Dermis microvascular lymphatic vessel endothelial cell (primary cell): Measurements from ENCODE around the gene COL18A1. TPM values are rescaled to one million over a fixed set of nuclear protein-coding genes. Genes with fewer than 3 reads are reported as not detected.

Experiments
- DNase-seq, 2 donors: peaks; one replicate each; pipeline versions ENCODE4 v3.0.0 to v3.0.0-alpha.2; 2010; ENCODE audit warnings: low read depth in 2 of 2
- total RNA-seq: library from RNA; depleted of rRNA; stranded (reverse); fragments of >200 nt; gene quantifications from 2 replicates; pipeline ENCODE4 v1.2.1, GENCODE V29; 2014

The COL18A1 gene
- total RNA-seq, 1 donor from 2014 or later, result 170 TPM

DNA sequence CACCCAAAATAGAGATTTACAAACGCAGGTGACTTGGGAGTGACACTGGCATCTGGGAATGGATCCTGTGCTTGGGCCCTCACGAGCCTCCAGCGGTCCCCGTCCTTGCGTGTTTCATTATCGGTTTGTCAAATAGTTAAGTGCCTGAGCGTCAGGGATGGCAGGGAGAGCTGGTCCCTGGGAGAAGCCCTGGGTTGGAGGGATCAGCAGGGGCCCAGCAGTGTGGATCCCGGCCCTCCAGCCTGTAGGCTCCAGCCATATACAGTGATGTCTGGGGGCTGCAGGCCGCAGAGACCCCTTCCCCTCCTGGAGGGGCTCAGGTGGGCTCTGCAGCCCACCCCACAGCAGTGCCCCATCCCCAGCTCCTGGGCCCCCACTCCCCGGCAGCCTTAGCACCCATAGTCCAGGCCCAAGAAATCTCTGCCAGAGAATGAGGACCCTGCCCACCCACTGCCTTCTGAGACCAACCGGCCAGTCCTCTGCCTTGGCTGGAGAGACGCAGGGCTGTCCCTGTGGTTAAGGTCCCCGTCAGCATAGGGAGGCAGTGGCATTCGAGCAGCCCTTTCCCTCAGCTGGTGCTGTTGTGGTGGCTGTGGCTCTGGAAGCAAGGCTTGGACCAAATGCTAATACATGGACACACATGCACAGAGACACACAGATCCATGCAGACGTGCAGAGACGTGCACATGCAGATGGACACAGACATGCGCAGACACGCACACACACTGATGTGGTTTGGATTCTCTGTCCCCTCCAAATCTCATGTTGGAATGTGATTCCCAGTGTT lies 139.7 kb downstream of the COL18A1 start:
- no peak for DNase-seq

DNA sequence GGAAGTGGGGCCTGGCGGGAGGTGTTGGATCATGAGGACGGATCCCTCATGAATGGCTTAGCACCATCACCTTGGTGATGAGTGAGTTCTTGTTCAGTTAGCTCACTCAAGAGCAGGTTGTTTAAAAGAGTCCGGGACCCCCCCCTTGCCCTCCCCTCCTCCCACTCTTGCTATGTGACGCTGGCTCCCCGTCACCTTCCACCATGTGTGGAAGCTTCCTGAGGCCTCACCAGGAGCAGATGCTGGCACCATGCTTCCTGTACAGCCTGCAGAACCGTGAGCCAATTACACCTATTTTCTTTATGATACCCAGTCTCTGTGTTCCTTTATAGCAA lies 140.2 kb downstream of the COL18A1 start:
- no peak for DNase-seq

DNA sequence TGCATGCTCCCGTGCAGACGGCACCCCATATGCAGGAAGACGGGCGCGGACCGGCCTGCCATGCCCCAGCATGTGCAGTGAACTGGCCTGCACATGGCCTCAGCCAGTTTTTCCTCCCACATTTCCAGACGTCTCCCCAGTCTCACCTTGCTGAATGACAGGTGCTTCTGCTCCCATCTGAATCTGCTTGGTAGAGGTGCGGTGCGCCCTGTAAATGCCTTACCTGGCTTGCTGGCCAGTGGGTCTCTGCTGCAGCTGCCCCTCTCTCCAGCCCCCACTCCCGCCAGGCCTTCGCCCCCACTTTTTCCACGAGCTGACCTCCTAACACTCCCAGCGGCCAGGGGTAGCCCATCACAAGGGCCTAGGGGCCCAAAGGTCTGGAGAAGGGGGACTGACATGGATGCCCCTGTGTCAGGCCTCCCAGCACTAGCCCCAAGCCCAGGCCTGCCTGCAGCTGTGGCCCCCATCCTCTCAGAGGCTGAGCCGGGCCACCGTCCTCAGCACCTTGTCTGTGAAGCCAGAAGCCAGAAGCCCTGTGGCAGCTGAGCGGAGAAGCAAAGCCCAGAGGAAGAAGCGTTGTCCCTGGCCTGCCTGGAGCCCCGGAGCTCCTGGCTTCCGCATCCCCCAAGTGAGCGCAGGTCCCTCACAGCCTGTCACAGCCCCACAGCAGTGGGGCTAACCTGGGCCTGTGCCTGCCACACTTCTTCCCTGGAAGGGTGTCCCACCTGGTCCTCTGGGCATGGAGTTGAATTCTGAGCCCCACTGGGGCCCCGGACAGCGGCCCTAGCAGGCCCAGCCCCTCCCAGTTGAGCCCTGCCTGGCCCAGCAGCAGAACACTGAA lies 140.9 kb downstream of the COL18A1 start:
- no peak for DNase-seq

DNA sequence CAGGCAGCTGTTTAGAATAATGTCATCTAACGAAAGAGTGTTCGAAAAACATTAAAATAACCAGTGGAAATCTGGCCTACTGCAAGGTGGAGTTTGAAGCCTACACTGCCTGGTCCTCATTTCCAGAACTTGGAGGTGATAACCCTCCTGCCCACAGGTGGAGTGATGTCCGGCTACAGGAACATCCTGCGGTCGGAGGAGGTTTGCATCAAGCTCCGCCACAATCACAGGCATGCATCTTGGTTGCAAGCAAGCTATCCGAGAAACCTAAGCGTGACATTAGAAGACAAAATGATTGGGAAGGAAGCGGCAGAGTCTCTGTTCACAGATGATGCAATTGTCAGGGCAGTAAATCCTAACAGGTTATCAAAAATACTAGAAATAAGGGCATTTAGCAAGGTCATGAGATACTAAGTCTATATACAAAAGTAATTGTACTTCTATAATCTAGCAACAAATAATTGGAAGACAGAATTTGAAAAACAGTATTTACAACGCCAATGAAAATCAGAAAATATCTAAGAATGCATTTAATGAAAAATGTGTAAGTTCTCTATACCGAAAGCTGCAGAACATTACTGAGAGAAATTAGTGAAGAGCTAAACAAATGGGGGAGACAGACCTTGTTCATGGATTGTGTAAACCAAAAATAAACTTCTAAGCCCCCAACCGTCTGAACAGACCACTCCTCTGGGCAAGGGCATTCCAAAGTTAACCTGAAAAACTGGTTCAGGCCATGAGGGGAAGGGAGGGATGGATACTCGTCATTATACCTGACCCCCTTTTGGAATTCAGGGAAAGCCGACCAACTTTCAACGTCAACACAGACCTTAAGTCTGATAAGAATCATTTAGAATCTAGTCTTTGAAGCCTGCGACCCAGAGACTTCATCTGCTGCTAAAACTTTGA lies 141.9 kb downstream of the COL18A1 start:
- DNase-seq, result no peak

DNA sequence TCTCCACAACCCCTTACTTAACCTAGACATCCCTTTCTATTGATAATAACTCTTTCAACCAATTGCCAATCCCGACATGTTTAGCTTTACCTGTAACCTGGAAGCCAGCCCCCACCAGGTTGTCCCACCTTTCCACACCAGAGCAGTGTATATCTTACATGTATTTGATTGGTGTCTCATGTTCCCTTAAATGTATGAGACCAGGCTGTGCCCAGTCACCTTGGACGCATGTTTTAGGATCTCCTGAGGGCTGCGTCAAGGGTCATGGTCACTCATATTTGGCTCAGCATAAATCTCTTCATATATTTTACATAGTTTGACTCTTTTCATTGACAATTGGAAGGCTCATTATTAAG lies 142.6 kb downstream of the COL18A1 start:
- DNase-seq, result no peak

DNA sequence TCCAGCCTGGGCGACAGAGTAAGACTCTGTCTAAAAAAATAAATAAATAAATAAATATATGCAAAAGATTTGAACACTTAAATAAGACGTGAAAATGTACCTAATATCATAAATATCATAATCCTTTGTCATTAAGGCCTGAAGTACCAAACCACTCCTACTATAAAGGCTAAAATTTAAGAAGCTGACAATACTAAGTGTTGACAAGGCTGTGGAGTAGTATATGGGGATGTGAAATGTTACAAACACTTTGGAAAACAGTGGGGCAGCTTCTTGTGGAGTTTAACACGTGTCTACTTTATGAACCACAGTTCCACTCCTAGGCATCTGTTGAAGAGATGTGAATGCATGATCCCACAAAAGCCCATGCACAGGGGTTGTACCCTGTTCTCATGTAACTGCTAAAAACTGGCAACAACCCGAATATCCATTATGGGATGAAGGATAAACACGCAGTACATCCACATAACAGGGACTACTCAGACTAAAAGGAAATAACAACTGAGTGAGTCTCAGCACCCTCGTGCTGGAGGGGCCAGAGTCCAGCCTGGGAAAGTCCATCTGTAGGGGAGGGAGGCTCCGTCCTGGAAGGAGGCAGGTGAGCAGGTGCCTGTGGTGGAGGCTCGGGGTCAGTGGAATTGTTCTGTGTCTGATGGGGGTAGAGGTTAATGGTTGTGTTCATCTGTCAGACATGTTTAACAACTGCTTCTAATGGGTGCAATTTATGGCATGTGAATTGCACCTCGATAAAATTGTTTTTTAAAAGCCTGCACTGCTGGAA lies 143.9 kb downstream of the COL18A1 start:
- DNase-seq, result peak in 1 of 2 donors; percentile 56

DNA sequence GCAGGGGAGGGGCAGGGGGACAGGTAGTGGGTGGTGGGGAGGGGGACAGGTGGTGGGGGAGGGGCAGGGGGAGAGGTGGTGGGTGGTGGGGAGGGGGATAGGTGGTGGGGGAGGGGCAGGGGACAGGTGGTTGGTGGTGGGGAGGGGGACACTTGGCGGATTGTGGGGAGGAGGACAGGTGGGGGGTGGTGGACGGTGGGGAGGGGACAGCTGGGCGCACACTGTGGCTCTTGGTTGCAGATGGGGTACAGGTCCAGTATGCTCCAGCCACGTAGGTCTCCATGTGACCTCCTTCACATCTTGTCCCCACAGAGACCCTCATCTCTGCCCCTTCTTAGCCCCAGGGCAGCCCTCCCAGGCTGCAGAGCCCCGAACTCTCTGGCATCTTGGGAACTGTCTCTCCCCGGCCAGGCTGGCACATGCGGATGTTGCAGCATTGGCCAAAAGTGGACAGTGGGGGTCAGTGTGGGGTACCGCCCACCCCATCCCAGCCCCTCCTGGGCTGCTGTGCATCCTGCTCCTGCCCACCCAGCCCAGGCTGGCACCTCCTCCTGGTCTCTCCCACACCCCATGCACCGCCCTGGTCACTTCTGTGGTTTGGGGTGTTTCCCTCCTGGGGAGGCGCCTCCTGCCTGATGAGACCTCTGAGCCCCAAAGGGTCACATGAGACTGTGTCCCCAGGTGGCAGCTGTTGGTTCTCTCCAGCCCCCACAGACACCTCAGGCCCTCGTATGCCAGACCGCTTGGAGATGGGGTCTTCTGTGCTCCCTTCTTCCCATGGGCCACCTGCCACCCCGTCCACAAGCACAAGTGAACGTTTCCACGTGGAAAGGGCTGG lies 144.9 kb downstream of the COL18A1 start:
- DNase-seq, result no peak

DNA sequence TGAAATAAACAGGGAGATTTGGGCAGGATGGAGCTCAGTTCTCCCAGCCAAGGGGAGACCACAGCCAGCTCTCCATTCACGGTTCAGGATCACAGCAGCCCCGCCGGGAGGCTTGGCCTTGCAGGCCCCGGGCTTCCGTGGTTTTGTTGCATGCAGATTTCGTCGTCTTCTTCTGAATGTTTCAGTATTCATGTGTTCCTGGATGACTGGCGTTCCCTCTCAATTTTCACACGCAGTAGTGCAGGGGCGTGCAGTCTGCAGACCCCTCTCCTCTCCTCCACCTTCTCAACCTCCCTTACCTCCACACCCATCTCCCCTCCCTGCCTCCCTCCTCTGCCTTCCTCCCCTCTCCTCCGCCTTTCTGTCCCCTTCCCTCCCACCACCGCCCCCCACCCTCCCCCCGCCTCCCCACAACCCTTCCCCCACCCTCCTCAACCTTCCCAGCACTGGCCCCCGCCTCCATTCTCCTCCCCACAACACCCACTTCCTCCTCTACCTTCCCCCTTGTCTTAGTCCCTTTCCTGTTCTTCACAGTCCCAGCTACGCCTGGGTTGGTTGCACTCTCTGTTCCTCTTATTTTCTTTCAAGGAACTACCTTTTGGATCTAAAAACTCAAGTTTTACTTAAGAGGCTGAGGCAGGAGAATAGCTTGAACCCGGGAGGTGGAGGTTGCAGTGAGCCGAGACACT lies 145.7 kb downstream of the COL18A1 start:
- no peak for DNase-seq

DNA sequence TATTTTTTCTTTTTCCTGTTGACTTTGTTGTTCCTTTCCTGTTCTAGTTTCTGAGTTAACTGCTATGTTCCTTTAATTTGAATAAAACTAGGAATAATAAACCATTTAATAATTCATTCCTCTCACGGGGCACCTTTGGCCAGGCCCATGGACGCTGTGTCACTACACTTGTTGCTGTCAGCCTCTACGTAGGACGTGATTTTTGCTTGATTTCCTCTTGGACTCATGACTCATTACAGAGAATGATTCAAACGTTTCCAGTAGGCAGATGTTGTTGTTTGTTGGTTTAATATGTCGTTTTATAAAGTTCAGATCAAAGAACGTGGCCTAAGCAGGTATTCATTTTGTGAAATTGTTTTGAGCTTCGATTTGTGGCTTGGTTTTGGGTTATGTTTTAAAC lies 146.4 kb downstream of the COL18A1 start:
- peak; percentile 94 to 96 for DNase-seq

DNA sequence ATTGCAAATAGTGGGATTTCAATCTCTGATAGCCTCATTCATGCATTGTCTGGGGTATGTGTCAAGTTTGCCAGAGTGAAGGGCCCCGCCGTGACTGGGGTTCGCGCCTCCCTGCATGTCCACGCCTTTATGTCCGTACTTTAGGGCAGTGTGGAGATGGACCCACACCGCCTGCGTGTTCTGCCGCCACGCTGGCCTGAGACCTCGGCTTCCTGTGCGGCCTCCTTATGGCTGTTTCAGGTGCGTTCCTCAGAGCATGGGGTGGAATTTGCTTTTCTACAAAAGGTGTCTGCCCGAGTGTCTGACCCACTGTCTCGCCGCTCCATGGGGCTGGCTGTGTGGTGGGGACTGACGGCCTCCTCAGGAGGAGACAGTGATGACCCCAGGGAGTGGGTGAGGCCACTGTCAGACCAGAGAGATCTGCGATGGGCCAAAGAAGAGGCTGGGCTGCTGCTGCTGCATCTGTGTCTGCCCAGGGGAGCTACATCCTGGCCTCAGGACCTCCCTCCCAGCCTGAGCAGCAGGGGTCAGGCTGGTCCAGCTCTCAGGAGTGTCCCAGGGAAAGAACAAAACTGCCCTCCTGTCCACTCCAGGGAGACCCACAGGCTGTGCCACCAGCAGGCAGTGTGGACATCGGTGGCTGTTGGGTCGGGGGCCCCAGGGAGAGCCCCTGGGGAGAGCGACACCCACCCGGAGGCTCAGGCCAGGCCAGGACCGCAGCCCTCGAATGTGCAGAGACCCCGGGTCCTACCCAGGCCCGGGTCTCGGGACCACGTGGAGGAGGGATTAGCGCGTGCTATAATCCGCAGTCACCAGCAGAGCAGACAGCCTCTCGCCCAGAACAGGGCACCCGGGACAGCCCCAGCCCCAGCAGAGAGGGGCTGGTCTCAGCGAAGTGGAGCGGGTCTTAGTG lies 147.1 kb downstream of the COL18A1 start:
- no peak for DNase-seq

DNA sequence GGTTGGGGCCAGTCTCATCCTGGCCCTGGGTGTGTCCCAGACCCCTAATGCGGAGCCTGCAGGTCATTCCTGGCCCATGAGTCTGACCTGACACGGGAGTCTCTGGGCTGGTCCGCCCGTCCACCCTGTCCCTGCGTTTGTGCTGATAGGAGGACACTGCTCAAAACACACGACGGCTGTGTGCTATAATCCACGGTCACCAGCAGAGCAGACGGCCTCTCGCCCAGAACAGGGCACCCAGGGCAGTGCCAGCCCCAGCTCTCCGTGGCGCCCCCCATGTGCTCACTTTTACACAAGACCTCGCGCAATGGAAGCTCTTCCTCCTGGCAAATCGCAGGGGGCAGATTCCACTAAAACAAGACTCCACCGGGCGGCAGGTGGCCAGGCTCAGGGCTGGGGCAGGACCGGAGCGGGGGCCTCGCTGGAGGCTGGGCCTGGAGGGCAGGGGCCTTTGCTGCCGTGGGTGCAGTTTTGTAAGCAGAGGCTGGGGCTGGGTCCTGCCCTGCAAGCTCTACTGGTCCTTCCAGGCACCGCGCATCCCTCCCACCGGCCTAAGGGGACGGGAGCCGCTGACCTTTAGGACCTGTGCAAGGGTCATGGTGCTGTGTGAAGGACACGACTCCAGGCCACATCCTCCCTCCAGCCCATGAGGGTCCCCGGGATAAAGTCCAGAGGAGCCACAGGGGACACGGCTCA lies 147.9 kb downstream of the COL18A1 start:
- no peak for DNase-seq

DNA sequence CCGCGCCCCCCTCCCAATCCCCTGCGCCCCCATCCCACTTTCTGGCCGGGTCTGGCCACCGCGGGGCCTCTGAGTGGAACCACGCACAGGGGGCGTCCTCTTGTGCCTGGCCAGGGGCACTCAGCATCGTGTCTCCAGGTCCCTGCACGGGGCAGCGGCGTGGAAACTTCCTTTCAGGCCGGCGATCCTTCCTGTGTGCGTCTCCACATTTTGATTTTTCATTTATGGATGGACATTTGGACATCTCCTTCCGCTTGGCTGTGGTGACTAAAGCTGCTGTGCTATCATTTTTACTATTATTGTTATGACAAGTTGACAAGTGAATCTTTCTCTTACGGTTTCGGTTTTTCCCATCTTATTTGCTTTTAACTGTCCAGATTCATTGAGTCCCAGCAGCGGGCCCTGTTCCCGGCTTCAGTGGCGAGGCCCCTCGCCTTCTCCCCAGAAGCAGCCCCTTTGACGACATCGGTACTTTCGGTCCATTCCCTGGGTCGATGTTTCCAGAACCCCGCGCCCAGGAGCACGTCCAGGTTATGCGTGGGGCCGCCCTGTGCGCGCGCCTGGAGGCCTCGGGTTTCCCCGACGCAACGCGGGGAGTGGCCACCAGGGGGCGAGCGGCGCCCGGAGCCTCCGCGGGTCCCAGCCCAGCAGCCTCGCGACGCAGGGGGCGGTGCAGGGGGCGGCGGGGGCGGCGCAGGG lies 149.7 kb downstream of the COL18A1 start:
- DNase-seq, result peak; percentile 26 to 70

DNA sequence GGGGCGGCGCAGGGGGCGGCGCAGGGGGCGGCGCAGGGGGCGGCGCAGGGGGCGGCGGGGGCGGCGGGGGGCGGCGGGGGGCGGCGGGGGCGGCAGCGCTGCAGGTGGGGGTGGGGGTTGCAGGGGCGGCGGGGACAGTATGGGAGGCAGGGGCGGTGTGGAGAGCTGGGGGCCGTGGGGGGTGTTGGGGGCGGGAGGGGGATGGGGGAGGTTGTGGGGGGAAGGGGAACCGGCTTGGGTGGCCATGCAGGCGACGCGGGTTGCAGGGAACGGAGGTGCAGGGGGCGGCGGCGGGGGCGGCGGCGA lies 150.2 kb downstream of the COL18A1 start:
- no peak for DNase-seq

DNA sequence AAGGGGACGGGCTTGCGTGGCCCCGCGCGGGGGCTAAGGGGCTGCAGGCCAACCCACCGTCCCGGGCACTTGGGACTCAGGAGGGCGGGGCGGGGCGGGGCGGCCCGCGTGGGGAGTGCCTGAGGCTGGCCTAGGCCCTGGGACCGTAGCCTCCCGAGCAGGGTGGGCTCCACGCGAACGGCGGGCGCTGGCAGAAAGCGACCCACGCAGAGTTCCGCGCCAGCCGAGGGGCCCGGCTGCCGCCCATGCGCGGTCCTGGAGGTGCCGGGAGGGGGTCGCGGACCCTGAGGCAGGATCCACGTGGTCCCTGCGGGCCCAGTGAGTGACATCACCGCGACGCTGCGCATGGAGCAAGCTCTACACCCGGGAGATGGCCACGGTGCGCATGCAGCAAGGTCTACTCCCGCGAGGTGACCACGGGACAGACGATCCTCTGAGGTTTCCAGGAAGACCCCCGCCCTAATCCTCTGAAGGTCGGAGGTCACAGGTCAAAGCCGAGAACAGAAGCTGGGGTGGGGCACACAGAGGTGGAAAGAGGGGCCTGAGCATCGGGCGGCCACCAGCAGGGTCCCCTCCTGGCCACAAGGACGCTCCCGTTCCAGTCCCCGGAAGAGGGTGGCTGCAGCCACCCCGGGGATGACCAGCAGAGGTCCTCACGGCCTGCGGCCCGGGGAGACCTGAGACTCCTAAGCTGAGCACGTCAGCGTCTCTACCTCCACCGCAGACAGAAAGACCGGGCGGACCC lies 150.8 kb downstream of the COL18A1 start:
- peak in 1 of 2 donors; percentile 50 for DNase-seq

DNA sequence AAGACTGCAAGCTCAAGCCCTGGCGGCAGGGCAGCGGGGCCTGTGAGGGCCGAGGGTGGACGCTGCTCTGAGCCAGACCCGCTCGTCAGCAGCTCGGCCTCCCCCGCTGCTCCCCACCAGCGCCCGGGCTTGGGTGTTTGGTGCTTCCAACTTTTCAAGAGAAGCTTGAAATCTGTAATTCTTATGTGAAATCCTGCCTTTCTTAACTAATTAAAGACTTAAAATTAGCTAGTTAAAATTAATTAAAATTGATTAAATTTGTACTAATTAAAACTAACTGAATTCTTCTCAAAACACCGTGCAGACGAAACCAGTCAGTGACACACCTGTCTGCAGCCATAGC lies 151.3 kb downstream of the COL18A1 start:
- no peak for DNase-seq

DNA sequence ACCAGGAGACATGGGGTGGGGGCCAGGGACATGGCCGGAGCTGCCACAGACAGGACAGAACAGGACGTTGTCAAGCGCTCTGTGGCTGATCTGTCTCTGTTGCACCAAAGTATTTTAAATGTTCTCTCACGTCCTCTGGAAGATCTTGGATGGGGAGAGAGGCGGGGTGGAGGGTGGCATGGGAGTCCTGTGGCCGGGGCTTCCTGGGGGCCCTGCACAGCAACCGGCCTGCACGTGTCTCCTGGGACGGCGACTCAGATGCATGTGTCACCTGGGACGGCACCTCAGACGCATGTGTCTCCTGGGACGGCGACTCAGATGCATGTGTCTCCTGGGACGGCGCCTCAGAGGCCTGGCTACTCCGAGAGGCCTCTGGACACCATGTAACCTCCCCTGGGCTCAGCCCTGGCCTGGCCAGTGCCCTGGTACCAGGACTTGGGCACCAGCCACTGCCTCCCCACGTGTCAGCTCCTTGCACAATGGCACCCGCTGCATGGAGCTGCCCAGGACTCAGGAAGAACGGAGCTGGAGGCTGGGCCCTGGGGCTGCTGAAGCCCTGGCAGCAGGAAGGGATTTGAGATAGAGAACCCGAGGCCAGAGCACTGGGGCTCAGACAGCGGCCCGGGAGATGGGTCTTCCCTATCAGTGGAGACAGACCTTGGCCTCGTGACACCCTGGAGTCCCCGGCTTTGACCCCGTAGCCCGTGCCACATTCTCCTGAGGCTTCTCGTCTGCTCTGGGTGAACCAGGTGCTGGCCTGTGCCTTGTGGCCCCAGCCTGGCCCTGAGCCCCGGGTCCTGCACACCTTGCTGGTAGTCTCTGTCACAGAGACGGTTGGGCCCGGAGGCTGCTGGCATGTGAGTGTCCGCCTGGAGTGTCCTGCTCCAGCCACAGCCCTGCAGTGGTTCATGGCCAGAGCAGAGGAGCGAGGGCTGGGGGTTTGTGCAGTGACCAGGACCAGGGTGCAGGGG lies 152.0 kb downstream of the COL18A1 start:
- DNase-seq, result no peak
